Neural progenitor cell (in vitro differentiated cells): ENCODE data around the gene THSD4. TPM values are rescaled to one million over a fixed set of nuclear protein-coding genes. Genes with fewer than 3 reads are reported as not detected.

Experiments used
- DNase-seq: peaks from one replicate; pipeline ENCODE4 v3.0.0-alpha.2; 2016; ENCODE audit warnings: low spot score
- H2AFZ ChIP-seq: fragments of 200-600 bp; sonication (generic); replicated peaks from 2 replicates; pipeline ENCODE4 v1.6.1; 2016; ENCODE audit warnings: antibody characterized with exemption
- H3F3A ChIP-seq: fragments of 200-600 bp; sonication (generic); 2 replicates; pipeline ENCODE4 v1.6.1; 2016; ENCODE audit warnings: antibody characterized with exemption, low read depth
- H3K27ac ChIP-seq: fragments of 200-600 bp; sonication (generic); 2 replicates; pipeline ENCODE4 v1.5.1; 2016; ENCODE audit warnings: mild to moderate bottlenecking
- H3K27me3 ChIP-seq: fragments of 200-600 bp; sonication (generic); 2 replicates; pipeline ENCODE4 v1.6.1; 2016; ENCODE audit warnings: mild to moderate bottlenecking, moderate library complexity
- H3K36me3 ChIP-seq: fragments of 200-600 bp; sonication (generic); 2 replicates; pipeline ENCODE4 v1.5.1; 2016
- H3K4me1 ChIP-seq: fragments of 200-600 bp; sonication (generic); 2 replicates; pipeline ENCODE4 v1.6.1; 2016; ENCODE audit warnings: mixed run types
- H3K4me2 ChIP-seq: fragments of 200-600 bp; sonication (generic); 2 replicates; pipeline ENCODE4 v1.6.1; 2016
- H3K4me3 ChIP-seq: fragments of 200-600 bp; sonication (generic); 2 replicates; pipeline ENCODE4 v1.5.1; 2016
- H3K79me2 ChIP-seq: fragments of 200-600 bp; sonication (generic); 2 replicates; pipeline ENCODE4 v1.6.1; 2016; ENCODE audit warnings: low read depth
- H3K9ac ChIP-seq: fragments of 200-600 bp; sonication (generic); 2 replicates; pipeline ENCODE4 v1.6.1; 2016
- H3K9me3 ChIP-seq: fragments of 200-600 bp; sonication (generic); 2 replicates; pipeline ENCODE4 v1.5.1; 2016; ENCODE audit warnings: low read depth
- H4K20me1 ChIP-seq: fragments of 200-600 bp; sonication (generic); 2 replicates; pipeline ENCODE4 v1.6.1; 2016; ENCODE audit warnings: low read depth
- H3K27ac Mint-ChIP-seq: 3 replicates; pipeline ENCODE4 v1.8.0; 2021; ENCODE audit warnings: mixed read lengths
- H3K27me3 Mint-ChIP-seq: 2 replicates; pipeline ENCODE4 v1.8.0; 2022; ENCODE audit warnings: low read depth, mild to moderate bottlenecking, inconsistent platforms, moderate library complexity, mixed read lengths; ENCODE audit not compliant: insufficient read depth
- H3K36me3 Mint-ChIP-seq: 3 replicates; pipeline ENCODE4 v1.8.0; 2021; ENCODE audit warnings: mixed read lengths
- H3K4me1 Mint-ChIP-seq: 3 replicates; pipeline ENCODE4 v1.8.0; 2021; ENCODE audit warnings: mixed read lengths
- H3K4me3 Mint-ChIP-seq: 3 replicates; pipeline ENCODE4 v1.8.0; 2021; ENCODE audit warnings: mild to moderate bottlenecking, moderate library complexity, mixed read lengths
- H3K9me3 Mint-ChIP-seq: 3 replicates; pipeline ENCODE4 v1.8.0; 2020; ENCODE audit warnings: mixed read lengths
- CTCF ChIP-seq: fragments of 200-600 bp; sonication (generic); IDR thresholded peaks from 2 replicates; pipeline ENCODE4 v1.5.1; 2017; ENCODE audit warnings: antibody characterized with exemption, mild to moderate bottlenecking
- EZH2 ChIP-seq: fragments of 200-600 bp; sonication (generic); IDR thresholded peaks from 2 replicates; pipeline ENCODE4 v1.6.1; 2017; ENCODE audit warnings: antibody characterized with exemption, mild to moderate bottlenecking, moderate library complexity
- EZH2phosphoT487 ChIP-seq: fragments of 200-600 bp; sonication (generic); IDR thresholded peaks from 2 replicates; pipeline ENCODE4 v1.6.1; 2017; ENCODE audit warnings: antibody characterized with exemption
- total RNA-seq: library from RNA; depleted of rRNA; stranded (reverse); fragments of >200 nt; gene quantifications from 2 replicates; pipeline ENCODE4 v1.2.3, GENCODE V29; 2015; ENCODE audit warnings: low replicate concordance

Gene THSD4
- total RNA-seq, 1 donor from 2014 or later: 2.4 TPM

- Mint-ChIP-seq H3K4me1 (peaks cover 6% of the 10 kb centered on the region), H3K9me3 (no peaks in the 10 kb centered on the region), H3K36me3 (no peaks in the 10 kb centered on the region), H3K27ac (no peak overlapping the region), H3K27me3 (no peaks in the 10 kb centered on the region), H3K4me3 (no peak overlapping the region)
- Histone ChIP-seq H3K9ac (no peak overlapping the region), H3K27ac (no peak overlapping the region), H3K4me2 (no peak overlapping the region), H3K27me3 (no peaks in the 10 kb centered on the region), H3K79me2 (no peaks in the 10 kb centered on the region), H2AFZ (no peak overlapping the region), H3K4me3 (no peak overlapping the region), H3F3A (no peaks in the 10 kb centered on the region), H4K20me1 (no peaks in the 10 kb centered on the region), H3K9me3 (no peaks in the 10 kb centered on the region), H3K4me1 (peaks cover 8% of the 10 kb centered on the region), H3K36me3 (no peaks in the 10 kb centered on the region)
- no peak for DNase-seq
- no peak for TF ChIP-seq EZH2
- TF ChIP-seq EZH2phosphoT487: no peak
- TF ChIP-seq CTCF: no peak
These were observed 587.2 kb downstream of the THSD4 start for GRCh38 chr15:71702496-71702895.

GRCh38 chr15:71705151-71705550 is 589.9 kb downstream of the THSD4 start:
- H3K4me1 Mint-ChIP-seq: peaks cover 6% of the 10 kb centered on the region
- Histone ChIP-seq H3K4me3 (no peak overlapping the region), H3K27ac (no peak overlapping the region), H2AFZ (no peak overlapping the region), H3K36me3 (no peaks in the 10 kb centered on the region), H3K9ac (no peak overlapping the region), H3K9me3 (no peaks in the 10 kb centered on the region), H3F3A (no peaks in the 10 kb centered on the region), H4K20me1 (no peaks in the 10 kb centered on the region), H3K79me2 (no peaks in the 10 kb centered on the region), H3K27me3 (no peaks in the 10 kb centered on the region), H3K4me1 (peaks cover 11% of the 10 kb centered on the region), H3K4me2 (no peak overlapping the region)
- H3K36me3 Mint-ChIP-seq: no peaks in the 10 kb centered on the region
- H3K27ac Mint-ChIP-seq: no peak overlapping the region
- DNase-seq: peak; percentile 30
- H3K27me3 Mint-ChIP-seq: no peaks in the 10 kb centered on the region
- H3K4me3 Mint-ChIP-seq: no peak overlapping the region
- no peaks in the 10 kb centered on the region for H3K9me3 Mint-ChIP-seq
- no peak for TF ChIP-seq CTCF

- no peak overlapping the region for H3K4me3 Mint-ChIP-seq
- H3F3A ChIP-seq: no peaks in the 10 kb centered on the region
- no peak overlapping the region for H3K27ac ChIP-seq
- no peaks in the 10 kb centered on the region for H3K36me3 ChIP-seq
- TF ChIP-seq CTCF: no peak
- H3K79me2 ChIP-seq: no peaks in the 10 kb centered on the region
- no peak overlapping the region for H3K4me2 ChIP-seq
- H3K9ac ChIP-seq: no peak overlapping the region
- H3K4me3 ChIP-seq: no peak overlapping the region
- H3K9me3 Mint-ChIP-seq: no peaks in the 10 kb centered on the region
- no peaks in the 10 kb centered on the region for H3K36me3 Mint-ChIP-seq
- DNase-seq: no peak
- H3K27me3 ChIP-seq: no peaks in the 10 kb centered on the region
- H4K20me1 ChIP-seq: no peaks in the 10 kb centered on the region
- H3K4me1 Mint-ChIP-seq: peaks cover 6% of the 10 kb centered on the region
- peaks cover 11% of the 10 kb centered on the region for H3K4me1 ChIP-seq
- H2AFZ ChIP-seq: no peak overlapping the region
- no peaks in the 10 kb centered on the region for H3K27me3 Mint-ChIP-seq
- H3K9me3 ChIP-seq: no peaks in the 10 kb centered on the region
- H3K27ac Mint-ChIP-seq: no peak overlapping the region
These were observed 591.4 kb downstream of the THSD4 start for GRCh38 chr15:71706461-71707229.
